Measurements from ENCODE around the gene SBK2. TPM values are rescaled to one million over a fixed set of nuclear protein-coding genes. Genes with fewer than 3 reads are reported as not detected.

Gene SBK2
- total and polyA plus RNA-seq, 7 donors: 0.14 to 13.4 (median 1.1) TPM

- WGBS, 3 donors: 57 to 60% (median 58%) methylated on average over 27 to 38 of the region's 38 CpGs
- Histone ChIP-seq H3K4me3 (peak overlapping the region; percentile 52), H3K9me3 (no peaks in the 10 kb centered on the region), H3K27ac (peak overlapping the region; percentile 46), H3K27me3 (ENCODE audit: insufficient read depth in 3 of 3, low read length in 2 of 3) (peaks cover 0 to 7% (median 5%) of the 10 kb centered on the region in 3 donors), H3K36me3 (ENCODE audit: insufficient read depth in 1 of 2, low read depth in 1 of 2) (peaks cover 0 to 1% of the 10 kb centered on the region in 2 donors), H3K4me1 (no peaks in the 10 kb centered on the region)
- DNase-seq: peak in 1 of 2 donors; percentile 54
- TF ChIP-seq CTCF (IDR thresholded peaks at IDR 0.05): no peak
- ATAC-seq: peak in 1 of 4 donors; percentile 3
- intact Hi-C loops (cut with DNase I): no loop called here
Observed at GRCh38 chr19:55493645-55494171, 43.2 kb downstream of the SBK2 start.

- DNase-seq (no peak), ATAC-seq (no peak)
- TF ChIP-seq CTCF (IDR thresholded peaks at IDR 0.05): no peak
- H3K9me3 ChIP-seq: no peaks in the 10 kb centered on the region
- H3K4me3 ChIP-seq: peak overlapping the region; percentile 52
- H3K36me3 ChIP-seq (ENCODE audit: insufficient read depth in 1 of 2, low read depth in 1 of 2): no peaks in the 10 kb centered on the region
- no peaks in the 10 kb centered on the region for H3K4me1 ChIP-seq
- H3K27me3 ChIP-seq (ENCODE audit: insufficient read depth in 3 of 3, low read length in 2 of 3): peaks cover 0 to 7% (median 5%) of the 10 kb centered on the region in 3 donors
- intact Hi-C loops (cut with DNase I): no loop called here
- peak overlapping the region; percentile 46 for H3K27ac ChIP-seq
- 38 to 48% (median 42%) methylated on average over 17 to 18 of the region's 18 CpGs for WGBS, 3 donors
Observed at GRCh38 chr19:55493052-55493644, 43.8 kb downstream of the SBK2 start.

GRCh38 chr19:55492362-55492944 is 44.5 kb downstream of the SBK2 start:
- Histone ChIP-seq H3K27ac (no peak overlapping the region), H3K4me3 (no peak overlapping the region), H3K9me3 (no peaks in the 10 kb centered on the region), H3K4me1 (no peaks in the 10 kb centered on the region), H3K36me3 (ENCODE audit: insufficient read depth in 1 of 2, low read depth in 1 of 2) (no peaks in the 10 kb centered on the region), H3K27me3 (ENCODE audit: insufficient read depth in 3 of 3, low read length in 2 of 3) (peaks cover 0 to 7% (median 5%) of the 10 kb centered on the region in 3 donors)
- DNase-seq (no peak), ATAC-seq (no peak)
- intact Hi-C loops (cut with DNase I): no loop called here
- WGBS, 3 donors: 37 to 41% (median 39%) methylated on average over 12 of the region's 12 CpGs
- no peak for TF ChIP-seq CTCF (IDR thresholded peaks at IDR 0.05)

GRCh38 chr19:55491546-55492360 is 45.2 kb downstream of the SBK2 start:
- no peak for TF ChIP-seq CTCF (IDR thresholded peaks at IDR 0.05)
- no peaks in the 10 kb centered on the region for H3K9me3 ChIP-seq
- DNase-seq: no peak
- no peak overlapping the region for H3K27ac ChIP-seq
- no peak for ATAC-seq
- 65 to 69% (median 68%) methylated on average over 24 of the region's 24 CpGs for WGBS, 3 donors
- peaks cover 0 to 7% (median 5%) of the 10 kb centered on the region in 3 donors for H3K27me3 ChIP-seq (ENCODE audit: insufficient read depth in 3 of 3, low read length in 2 of 3)
- no peaks in the 10 kb centered on the region for H3K4me1 ChIP-seq
- intact Hi-C loops (cut with DNase I): no loop called here
- H3K36me3 ChIP-seq (ENCODE audit: insufficient read depth in 1 of 2, low read depth in 1 of 2): no peaks in the 10 kb centered on the region
- H3K4me3 ChIP-seq: no peak overlapping the region
